Adipose tissue (tissue), 3 donors: Measurements from ENCODE around the gene FSTL1. TPM values are rescaled to one million over a fixed set of nuclear protein-coding genes. Genes with fewer than 3 reads are reported as not detected.

Source experiments
- H3K27ac ChIP-seq: one replicate; pipeline ENCODE4 v1.5.1; 2013; ENCODE audit warnings: low read depth, low read length
- WGBS, 3 donors: extraction: QIAGEN DNeasy Blood & Tissue Kit; methylation state at CpG; one replicate each; pipeline ENCODE4 v1.1.7; 2013; 5-methylcytosine and 5-hydroxymethylcytosine counted together
- polyA plus RNA-seq, 3 donors: library from polyadenylated mRNA; stranded (reverse); fragments of 200-250 nt; gene quantifications; one replicate each; pipeline ENCODE4 v1.2.3, GENCODE V29; 2013
- donor health status: healthy with polysubstance abuse.
- donor health status: Bipolar disorder and iron deficiency.
- donor health status: healthy.

FSTL1 gene
- polyA plus RNA-seq, 3 donors = 41.6 to 259 (median 153) TPM

GRCh38 chr3:120424976-120425570, 25.7 kb downstream of the FSTL1 start:
- WGBS, 3 donors = 58 to 77% (median 59%) methylated on average over 5 of the region's 5 CpGs

GRCh38 chr3:120424506-120424905, 26.3 kb downstream of the FSTL1 start:
- no peak overlapping the region for H3K27ac ChIP-seq
- 66 to 79% (median 72%) methylated on average over 6 of the region's 6 CpGs for WGBS, 3 donors

More at GRCh38 chr3:120424976-120425570, 25.7 kb downstream of the FSTL1 start:
- no peak overlapping the region for H3K27ac ChIP-seq

- WGBS, 3 donors = 76 to 87% (median 82%) methylated on average over 4 of the region's 4 CpGs
- no peak overlapping the region for H3K27ac ChIP-seq
Observed at GRCh38 chr3:120423432-120423831, 27.4 kb downstream of the FSTL1 start.

GRCh38 chr3:120421926-120422325, 28.9 kb downstream of the FSTL1 start:
- 85 to 99% (median 88%) methylated on average over 2 of the region's 2 CpGs for WGBS, 3 donors
- H3K27ac ChIP-seq = no peak overlapping the region

- H3K27ac ChIP-seq = no peak overlapping the region
- 30 to 35% (median 31%) methylated on average over 6 of the region's 6 CpGs for WGBS, 3 donors
Observed at GRCh38 chr3:120420928-120421551, 29.8 kb downstream of the FSTL1 start.

- 57 to 66% (median 62%) methylated on average over 3 of the region's 3 CpGs for WGBS, 3 donors
- no peak overlapping the region for H3K27ac ChIP-seq
Observed at GRCh38 chr3:120420360-120420759, 30.4 kb downstream of the FSTL1 start.

GRCh38 chr3:120419797-120420196, 31.0 kb downstream of the FSTL1 start:
- WGBS, 3 donors = 69 to 85% (median 85%) methylated on average over 3 of the region's 3 CpGs

GRCh38 chr3:120418866-120419490, 31.8 kb downstream of the FSTL1 start:
- H3K27ac ChIP-seq = no peak overlapping the region
- WGBS, 3 donors = 10 to 28% (median 22%) methylated on average over 6 of the region's 6 CpGs

More at GRCh38 chr3:120419797-120420196, 31.0 kb downstream of the FSTL1 start:
- no peak overlapping the region for H3K27ac ChIP-seq

GRCh38 chr3:120418446-120418845, 32.3 kb downstream of the FSTL1 start:
- WGBS, 3 donors = 44 to 70% (median 49%) methylated on average over 7 of the region's 7 CpGs
- no peak overlapping the region for H3K27ac ChIP-seq

- H3K27ac ChIP-seq = no peak overlapping the region
- 0 to 1% (median 1%) methylated on average over 9 of the region's 9 CpGs for WGBS, 3 donors
Observed at GRCh38 chr3:120417272-120417911, 33.4 kb downstream of the FSTL1 start.

GRCh38 chr3:120416868-120417267, 33.9 kb downstream of the FSTL1 start:
- WGBS, 3 donors = 6 to 29% (median 23%) methylated on average over 2 of the region's 2 CpGs

GRCh38 chr3:120415756-120416155, 35.0 kb downstream of the FSTL1 start:
- no peak overlapping the region for H3K27ac ChIP-seq
- 76 to 83% (median 83%) methylated on average over 6 of the region's 6 CpGs for WGBS, 3 donors

More at GRCh38 chr3:120416868-120417267, 33.9 kb downstream of the FSTL1 start:
- H3K27ac ChIP-seq = no peak overlapping the region

GRCh38 chr3:120410541-120410940, 40.3 kb downstream of the FSTL1 start:
- no peak overlapping the region for H3K27ac ChIP-seq
- 53 to 67% (median 65%) methylated on average over 1 of the region's 1 CpG for WGBS, 3 donors

- H3K27ac ChIP-seq = no peak overlapping the region
- WGBS, 3 donors = 70 to 92% (median 75%) methylated on average over 3 of the region's 3 CpGs
Observed at GRCh38 chr3:120410116-120410515, 40.7 kb downstream of the FSTL1 start.

- WGBS, 3 donors = 74 to 77% (median 75%) methylated on average over 2 of the region's 2 CpGs
- no peak overlapping the region for H3K27ac ChIP-seq
Observed at GRCh38 chr3:120407508-120408287, 43.1 kb downstream of the FSTL1 start.

- WGBS, 3 donors = 83 to 88% (median 85%) methylated on average over 3 of the region's 3 CpGs
- H3K27ac ChIP-seq = no peak overlapping the region
Observed at GRCh38 chr3:120404876-120405275, 45.9 kb downstream of the FSTL1 start.

GRCh38 chr3:120402257-120402656, 48.5 kb downstream of the FSTL1 start:
- H3K27ac ChIP-seq = no peak overlapping the region

GRCh38 chr3:120399372-120399771, 51.4 kb downstream of the FSTL1 start:
- H3K27ac ChIP-seq = no peak overlapping the region
- 66 to 82% (median 81%) methylated on average over 2 of the region's 2 CpGs for WGBS, 3 donors
